GM19351 (cell line): Measurements from ENCODE around the gene ACSM6.

ENCODE experiments used
- ATAC-seq: cut with Tn5 transposase; IDR thresholded peaks from one replicate; pipeline ENCODE4 v1.9.1; 2021; ENCODE audit warnings: mild to moderate bottlenecking, moderate library complexity; ENCODE audit not compliant: unreplicated experiment

ACSM6 gene

GRCh38 chr10:95243318-95243617 is 49.2 kb downstream of the ACSM6 start:
- ATAC-seq: no peak

- ATAC-seq: no peak
These were observed 50.1 kb downstream of the ACSM6 start for GRCh38 chr10:95244152-95244551.

- ATAC-seq: peak; percentile 91
These were observed 51.5 kb downstream of the ACSM6 start for GRCh38 chr10:95245425-95246055.

GRCh38 chr10:95246582-95247051 is 52.6 kb downstream of the ACSM6 start:
- ATAC-seq: peak; percentile 35

GRCh38 chr10:95247200-95247880 is 53.3 kb downstream of the ACSM6 start:
- no peak for ATAC-seq

GRCh38 chr10:95247881-95248583 is 54.0 kb downstream of the ACSM6 start:
- ATAC-seq: no peak

- no peak for ATAC-seq
These were observed 55.0 kb downstream of the ACSM6 start for GRCh38 chr10:95248989-95249388.

- no peak for ATAC-seq
These were observed 55.4 kb downstream of the ACSM6 start for GRCh38 chr10:95249467-95249866.

- ATAC-seq: no peak
These were observed 56.8 kb downstream of the ACSM6 start for GRCh38 chr10:95250856-95251255.

- no peak for ATAC-seq
These were observed 59.0 kb downstream of the ACSM6 start for GRCh38 chr10:95253007-95253406.

- no peak for ATAC-seq
These were observed 59.6 kb downstream of the ACSM6 start for GRCh38 chr10:95253686-95254085.

- peak; percentile 65 for ATAC-seq
These were observed 60.6 kb downstream of the ACSM6 start for GRCh38 chr10:95254629-95255028.

GRCh38 chr10:95256268-95256667 is 62.2 kb downstream of the ACSM6 start:
- ATAC-seq: no peak

- no peak for ATAC-seq
These were observed 63.8 kb downstream of the ACSM6 start for GRCh38 chr10:95257849-95258248.

- peak; percentile 87 for ATAC-seq
These were observed 66.4 kb downstream of the ACSM6 start for GRCh38 chr10:95260397-95260881.

GRCh38 chr10:95260909-95261552 is 67.0 kb downstream of the ACSM6 start:
- ATAC-seq: no peak

- no peak for ATAC-seq
These were observed 67.9 kb downstream of the ACSM6 start for GRCh38 chr10:95261926-95262325.

GRCh38 chr10:95262763-95263518 is 68.9 kb downstream of the ACSM6 start:
- no peak for ATAC-seq

GRCh38 chr10:95263864-95264226 is 69.8 kb downstream of the ACSM6 start:
- no peak for ATAC-seq

GRCh38 chr10:95264227-95265051 is 70.4 kb downstream of the ACSM6 start:
- no peak for ATAC-seq
